NCI-H146 (cell line): Measurements from ENCODE around the gene ACO2.
"Not testable (repeated sequence)": the region's sequence is repeated elsewhere in the genome, so short reads cannot be mapped to it uniquely, and the experiment has no call there.

Experiments
- DNase-seq: peaks from one replicate; lab custom pipeline; 2025; lab: John Stamatoyannopoulos, UW

ACO2 gene

GRCh38 chr22:41540365-41540764, 71.4 kb downstream of the ACO2 start:
- DNase-seq: no peak

- DNase-seq: no peak
Measured at GRCh38 chr22:41541484-41541883, 72.6 kb downstream of the ACO2 start.

- no peak for DNase-seq
Measured at GRCh38 chr22:41542224-41542623, 73.3 kb downstream of the ACO2 start.

GRCh38 chr22:41543854-41544670, 75.1 kb downstream of the ACO2 start, which contains the start of gene POLR3H:
POLR3H (minus strand) TSS chr22:41544470; CDS start chr22:41544101, 369 bp downstream.
- DNase-seq: peak; percentile 96

- peak; percentile 10 for DNase-seq
Measured at GRCh38 chr22:41544671-41545476, 76.0 kb downstream of the ACO2 start.

- DNase-seq: no peak
Measured at GRCh38 chr22:41548830-41549211, 79.9 kb downstream of the ACO2 start.

GRCh38 chr22:41550952-41551491, 82.1 kb downstream of the ACO2 start:
- no peak for DNase-seq

- DNase-seq: no peak
Measured at GRCh38 chr22:41551877-41552582, 83.1 kb downstream of the ACO2 start.

GRCh38 chr22:41555325-41555982, 86.5 kb downstream of the ACO2 start:
- no peak for DNase-seq

- DNase-seq: no peak
Measured at GRCh38 chr22:41556561-41556960, 87.6 kb downstream of the ACO2 start.

- no peak for DNase-seq
Measured at GRCh38 chr22:41557401-41558240, 88.7 kb downstream of the ACO2 start.

GRCh38 chr22:41558241-41558630, 89.3 kb downstream of the ACO2 start:
- DNase-seq: not testable (repeated sequence)

- DNase-seq: no peak
Measured at GRCh38 chr22:41560095-41560471, 91.2 kb downstream of the ACO2 start.

GRCh38 chr22:41561335-41561734, 92.4 kb downstream of the ACO2 start:
- no peak for DNase-seq

- no peak for DNase-seq
Measured at GRCh38 chr22:41561788-41562187, 92.9 kb downstream of the ACO2 start.

GRCh38 chr22:41562461-41562860, 93.5 kb downstream of the ACO2 start:
- DNase-seq: no peak

- no peak for DNase-seq
Measured at GRCh38 chr22:41563051-41563711, 94.3 kb downstream of the ACO2 start.

- no peak for DNase-seq
Measured at GRCh38 chr22:41564563-41564962, 95.6 kb downstream of the ACO2 start.

GRCh38 chr22:41565403-41566054, 96.6 kb downstream of the ACO2 start:
- DNase-seq: peak; percentile 13

GRCh38 chr22:41567512-41567768, 98.5 kb downstream of the ACO2 start:
- DNase-seq: no peak
